GM19099 (cell line): ENCODE measurements around the gene STRN.

Experiments used
- POLR2A ChIP-seq: IDR thresholded peaks from 3 replicates; pipeline ENCODE4 v1.6.1; 2011; ENCODE audit warnings: low read depth; ENCODE audit not compliant: insufficient read length; ENCODE audit errors: extremely low read depth

The STRN gene

DNA sequence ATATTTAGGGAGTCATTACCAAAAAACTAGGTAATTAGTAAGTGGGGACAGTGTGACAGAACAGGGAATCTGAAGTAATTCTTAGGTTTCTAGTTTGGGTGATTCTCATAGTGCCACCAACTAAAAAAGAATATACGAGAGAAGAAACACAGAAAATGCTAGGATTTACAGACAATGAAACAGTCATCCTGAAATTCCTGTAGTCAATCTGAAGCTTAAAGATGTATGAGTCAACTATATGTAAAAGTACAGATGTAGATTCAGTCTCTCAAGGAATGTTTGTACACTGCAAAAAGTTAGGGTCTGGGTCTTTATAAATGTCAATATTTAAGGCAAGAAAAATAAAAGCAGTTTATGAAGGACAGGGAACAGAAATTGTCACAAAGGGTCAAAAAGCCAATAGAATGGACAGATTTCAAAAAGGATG, 107.0 kb downstream of the STRN start:
- no peak for TF ChIP-seq POLR2A

GRCh38 chr2:36858551-36859365, 107.6 kb downstream of the STRN start:
- no peak for TF ChIP-seq POLR2A

DNA sequence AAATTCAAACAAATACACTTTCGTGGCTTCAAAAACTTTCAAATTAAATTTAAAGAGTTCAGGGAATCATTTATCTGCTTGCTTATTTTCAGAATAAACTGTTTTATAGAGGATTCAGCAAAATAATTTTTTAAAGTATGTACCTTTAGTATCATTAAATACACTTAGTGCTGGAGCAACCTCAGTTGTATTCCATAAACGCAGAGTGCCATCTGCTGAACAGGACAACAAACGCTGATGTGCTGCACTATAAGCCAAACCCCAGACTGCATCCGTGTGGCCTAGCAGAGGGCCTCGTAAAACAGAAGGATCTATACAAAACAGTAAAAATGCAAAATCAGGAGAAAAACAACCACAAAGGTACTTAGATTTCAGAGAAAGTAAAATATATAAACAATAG, 108.6 kb downstream of the STRN start:
- no peak for TF ChIP-seq POLR2A

DNA sequence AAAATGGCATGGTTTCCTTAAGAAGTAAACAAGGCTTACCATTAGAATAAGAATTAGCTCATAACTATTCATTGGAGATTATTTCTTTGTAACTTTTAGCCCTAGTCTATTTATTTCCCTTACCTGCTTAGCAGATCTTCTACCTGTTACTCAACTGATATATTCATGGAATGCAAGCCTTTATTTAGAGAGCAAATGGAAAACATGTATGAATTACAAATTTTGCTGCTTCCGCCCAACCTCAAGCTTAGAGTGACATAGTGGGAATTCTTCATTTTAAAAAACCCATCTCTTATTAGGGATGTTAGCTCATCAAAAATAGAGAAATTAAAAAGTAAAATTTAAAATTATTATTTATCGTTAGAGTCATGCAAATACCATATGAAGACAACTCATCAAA, 110.9 kb downstream of the STRN start:
- TF ChIP-seq POLR2A: no peak

- no peak for TF ChIP-seq POLR2A
Observed at GRCh38 chr2:36854241-36854640, 112.1 kb downstream of the STRN start.

DNA sequence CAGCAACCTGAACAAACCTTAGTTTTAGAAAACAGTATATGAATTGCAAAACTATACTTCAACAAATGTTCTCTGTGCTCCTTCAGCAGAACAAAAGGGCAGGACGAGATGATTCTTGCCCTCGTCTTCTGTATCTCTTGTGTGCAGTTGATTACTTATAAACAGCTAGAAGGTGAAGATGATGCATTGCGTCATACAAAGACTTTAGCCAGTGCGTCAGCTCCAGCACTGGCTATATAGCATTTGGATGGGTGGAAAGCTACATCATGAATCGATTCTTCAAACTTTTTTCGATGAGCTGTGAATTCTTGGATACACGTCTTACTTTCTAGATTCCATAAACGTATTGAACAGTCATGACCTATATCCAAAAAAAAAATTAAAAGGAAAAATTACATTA, 117.1 kb downstream of the STRN start:
- no peak for TF ChIP-seq POLR2A

DNA sequence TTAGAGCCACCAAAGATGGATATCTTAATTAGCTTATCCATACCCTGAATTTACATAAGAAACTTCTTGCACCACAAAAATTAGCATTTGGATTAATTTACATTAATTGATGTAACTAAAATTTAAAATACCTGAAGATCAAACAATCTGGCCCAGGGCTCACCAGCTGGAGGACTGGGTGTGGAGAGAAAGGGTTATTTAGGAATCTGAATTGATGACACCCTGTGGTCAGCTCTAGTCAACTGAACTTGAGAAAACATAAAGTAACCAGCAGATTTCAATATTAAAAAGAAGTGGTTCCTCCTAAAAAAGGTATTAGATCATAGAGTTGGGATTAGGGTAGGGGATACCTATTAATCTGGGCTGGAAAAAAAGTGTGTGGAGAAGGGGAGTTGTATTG, 122.5 kb downstream of the STRN start:
- no peak for TF ChIP-seq POLR2A

- TF ChIP-seq POLR2A: no peak
Observed at GRCh38 chr2:36839976-36840617, 126.2 kb downstream of the STRN start.

GRCh38 chr2:36834731-36835524, 131.4 kb downstream of the STRN start:
- TF ChIP-seq POLR2A: no peak

DNA sequence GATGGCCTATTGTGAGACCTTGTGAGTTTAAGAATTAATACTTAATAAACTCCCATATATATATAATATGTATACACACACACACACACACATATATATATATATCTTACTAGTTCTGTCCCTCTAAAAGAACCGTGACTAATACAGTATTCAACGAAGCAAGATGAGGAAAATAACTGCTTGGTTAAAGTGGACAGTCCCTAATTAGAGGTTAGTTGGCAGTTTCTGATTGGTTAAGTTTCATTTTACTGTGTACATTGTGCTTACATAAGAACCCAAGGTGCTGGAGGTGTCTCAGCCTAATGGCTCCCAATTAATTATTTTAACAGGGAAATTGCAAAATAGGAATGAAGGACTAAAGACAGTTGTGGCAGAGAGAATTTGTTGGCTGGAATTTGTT, 132.1 kb downstream of the STRN start:
- no peak for TF ChIP-seq POLR2A

DNA sequence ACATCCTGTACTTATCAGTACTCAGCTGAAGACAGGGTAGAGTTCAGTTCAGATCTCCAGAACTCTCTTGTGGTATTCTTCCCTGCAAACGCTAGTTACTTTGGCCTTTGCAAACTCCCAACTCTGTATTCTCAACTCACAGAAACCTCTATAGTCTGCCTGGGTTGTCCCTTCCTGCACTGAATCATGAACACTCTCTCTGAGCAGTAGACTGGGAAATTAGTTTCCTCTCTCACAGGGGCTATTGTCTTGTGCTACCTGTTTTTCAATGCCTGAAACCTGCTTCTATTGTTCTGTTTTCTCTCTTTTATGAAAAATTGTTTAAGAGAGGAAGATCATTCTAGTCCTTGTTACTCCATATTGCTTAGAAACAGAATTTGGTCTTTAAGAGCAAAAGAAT, 135.2 kb downstream of the STRN start:
- no peak for TF ChIP-seq POLR2A

DNA sequence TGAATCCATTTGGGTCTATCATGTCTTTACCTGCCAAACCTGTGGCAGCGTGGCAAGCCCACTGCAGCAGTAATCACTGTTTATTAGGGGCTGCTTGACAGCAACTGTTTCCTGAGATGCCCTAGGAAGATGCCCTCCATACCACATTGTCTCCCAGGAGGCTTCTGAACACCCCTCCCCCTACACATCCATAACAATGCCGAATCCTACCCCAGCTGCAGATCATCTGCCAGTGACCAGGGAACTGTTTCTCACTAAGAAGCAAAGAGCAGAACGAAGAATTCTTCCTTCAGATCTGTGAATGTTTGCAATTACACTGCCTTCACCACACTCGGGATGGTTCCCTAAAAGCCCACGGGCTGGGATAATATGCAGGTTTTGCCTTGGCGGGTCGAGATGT, 142.1 kb downstream of the STRN start:
- no peak for TF ChIP-seq POLR2A

DNA sequence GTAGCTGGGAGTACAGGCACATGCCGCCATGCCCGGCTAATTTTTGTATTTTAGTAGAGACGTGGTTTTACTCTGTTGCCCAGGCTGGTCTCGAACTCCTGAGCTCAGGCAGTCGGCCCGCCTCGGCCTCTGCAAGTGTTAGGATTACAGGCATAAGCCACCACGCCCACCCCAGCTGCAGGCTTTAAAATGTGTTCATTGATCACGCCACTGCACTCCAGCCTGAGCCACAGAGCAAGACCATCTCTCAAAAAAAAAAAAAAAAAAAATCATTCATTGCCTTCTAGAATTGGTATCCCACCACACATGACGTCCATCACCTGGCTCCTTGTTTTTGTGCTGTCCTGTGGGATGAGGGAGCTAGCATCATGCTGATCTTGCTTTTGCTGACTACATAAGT, 142.5 kb downstream of the STRN start:
- no peak for TF ChIP-seq POLR2A

DNA sequence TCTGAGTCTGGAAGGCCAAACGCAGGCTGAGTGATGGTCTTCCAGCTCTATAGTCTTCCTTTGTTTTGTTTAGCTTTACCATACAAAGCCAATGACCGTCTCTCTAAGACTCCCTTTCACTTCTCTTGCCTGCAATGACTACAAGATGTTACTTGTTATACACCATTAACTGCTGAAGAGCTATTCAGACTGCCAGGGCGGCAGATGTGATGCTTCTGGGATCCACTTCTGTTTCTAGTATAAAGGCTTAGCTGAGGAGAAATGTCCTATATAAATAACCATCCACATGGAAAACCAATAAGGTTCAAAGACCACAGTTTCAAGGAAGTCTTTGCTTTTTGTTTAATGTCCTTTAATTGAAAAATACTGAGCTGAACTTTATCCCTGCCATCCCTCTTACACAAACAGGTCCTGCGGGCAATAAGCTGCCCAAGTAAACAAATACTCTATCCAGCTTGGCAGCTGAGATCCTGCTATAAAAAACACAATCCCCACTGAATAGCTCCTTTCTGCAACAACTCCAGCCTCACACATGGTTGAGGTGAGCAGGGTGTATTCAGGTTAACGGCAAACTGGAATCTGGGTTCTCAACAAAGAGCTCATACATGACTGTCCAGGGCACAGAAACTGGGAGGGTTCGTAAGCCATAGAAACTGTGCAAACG, 145.3 kb downstream of the STRN start:
- no peak for TF ChIP-seq POLR2A

- TF ChIP-seq POLR2A: no peak
Observed at GRCh38 chr2:36819095-36819711, 147.1 kb downstream of the STRN start.
